HG03342 (cell line): ENCODE data around the gene CHP1.
"Not testable (repeated sequence)": the region's sequence is repeated elsewhere in the genome, so short reads cannot be mapped to it uniquely, and the experiment has no call there.

Source experiments
- ATAC-seq: cut with Tn5 transposase; IDR thresholded peaks from one replicate; pipeline ENCODE4 v1.9.1; 2021; ENCODE audit warnings: mild to moderate bottlenecking, moderate library complexity; ENCODE audit not compliant: unreplicated experiment

CHP1 gene

DNA sequence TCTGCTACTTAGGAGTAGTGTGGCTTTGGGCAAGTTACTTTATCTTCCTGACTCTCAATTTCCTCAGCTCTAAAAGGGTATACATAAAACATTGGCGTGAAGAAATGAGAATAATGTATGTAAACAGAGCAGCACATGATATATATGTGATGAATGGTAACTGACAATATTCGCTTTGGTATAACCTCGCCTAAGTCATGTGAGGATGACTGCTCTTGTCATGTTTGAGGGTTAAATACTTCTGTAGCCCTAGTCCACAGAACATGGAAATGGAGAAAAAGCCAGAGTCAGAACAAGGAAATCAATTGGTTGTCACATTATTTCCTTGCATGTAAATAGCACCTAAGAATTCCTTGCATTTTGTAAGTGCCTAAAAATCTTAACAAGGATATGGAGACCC is 25.0 kb downstream of the CHP1 start:
- no peak for ATAC-seq

DNA sequence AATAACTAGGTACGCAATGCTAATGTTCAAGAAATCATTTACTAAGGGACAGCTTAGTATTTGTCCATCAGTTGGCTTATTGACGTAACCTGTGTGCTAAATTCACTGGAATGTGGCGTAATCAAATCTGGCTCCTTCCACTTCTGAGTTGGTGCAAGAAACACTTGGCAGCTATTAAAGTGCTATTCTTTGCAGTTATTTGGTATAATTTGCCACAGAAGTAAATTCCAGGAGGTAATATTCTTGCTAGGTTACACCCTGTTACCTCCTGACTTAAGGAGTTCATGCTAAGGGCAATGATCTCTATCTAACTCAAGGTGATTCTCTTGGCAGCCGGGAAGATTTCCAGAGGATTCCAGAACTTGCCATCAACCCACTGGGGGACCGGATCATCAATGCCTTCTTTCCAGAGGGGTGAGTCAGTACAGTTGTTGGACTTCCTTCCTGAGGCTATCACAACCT is 25.5 kb downstream of the CHP1 start:
- no peak for ATAC-seq

DNA sequence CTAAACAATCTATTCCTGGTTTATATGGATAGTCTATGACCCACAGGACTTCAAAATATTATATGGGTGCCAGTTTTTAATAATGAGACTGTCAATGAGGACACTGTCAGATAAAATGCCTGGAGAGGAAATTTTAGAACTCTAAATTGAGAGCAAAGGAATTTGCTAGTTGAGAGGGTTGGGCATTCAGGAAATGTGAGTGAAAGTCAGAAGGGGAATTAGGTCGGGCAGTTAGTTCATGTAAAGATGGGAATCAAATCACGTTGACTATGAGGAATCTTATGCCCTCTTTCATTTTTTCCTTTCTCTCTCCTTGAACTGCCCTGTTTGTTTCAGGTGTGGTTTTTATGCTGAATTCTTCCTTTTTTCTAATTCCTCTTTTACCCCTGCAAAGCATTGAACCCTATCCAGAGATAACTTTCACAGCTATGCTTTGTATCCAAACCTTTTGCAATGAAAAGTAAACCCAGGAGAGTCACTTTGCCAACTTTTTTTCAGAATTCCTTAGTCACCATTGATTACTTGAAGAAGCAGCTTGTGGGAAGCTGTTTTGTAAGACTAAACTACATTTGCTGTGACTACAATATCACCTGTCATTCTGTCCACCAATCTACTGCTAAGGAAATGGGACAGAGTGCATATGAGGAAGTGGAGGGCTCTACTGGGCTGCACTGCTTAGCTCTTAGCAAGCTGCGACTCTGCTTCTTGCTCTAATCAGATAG is 27.8 kb downstream of the CHP1 start:
- peak; percentile 57 for ATAC-seq

DNA sequence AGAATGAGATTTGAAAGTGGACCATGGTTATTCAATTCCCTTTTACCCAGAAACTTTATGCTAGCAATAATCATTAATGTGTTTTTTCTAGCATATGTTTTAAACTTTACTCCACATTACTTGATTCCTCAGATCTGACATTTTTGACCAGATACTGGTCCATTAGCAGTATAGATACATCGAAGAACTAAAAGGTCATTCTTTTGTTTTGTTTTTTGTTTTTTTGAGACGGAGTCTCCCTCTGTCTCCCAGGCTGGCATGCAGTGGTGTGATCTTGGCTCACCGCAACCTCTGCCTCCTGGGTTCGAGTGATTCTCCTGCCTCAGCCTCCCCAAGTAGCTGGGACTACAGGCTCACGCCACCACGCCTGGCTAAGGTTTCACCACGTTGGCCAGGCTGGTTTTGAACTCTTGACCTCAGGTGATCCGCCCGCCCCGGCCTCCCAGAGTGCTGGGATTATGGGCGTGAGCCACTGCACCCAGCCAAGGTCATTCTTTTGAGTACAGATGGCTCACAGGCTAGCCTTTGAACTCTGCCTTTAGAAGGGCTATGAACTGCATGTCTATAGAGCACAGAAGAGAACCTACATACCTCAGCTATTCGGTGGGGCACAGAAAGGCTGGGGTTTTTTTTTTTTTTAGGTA is 28.6 kb downstream of the CHP1 start:
- ATAC-seq: no peak

DNA sequence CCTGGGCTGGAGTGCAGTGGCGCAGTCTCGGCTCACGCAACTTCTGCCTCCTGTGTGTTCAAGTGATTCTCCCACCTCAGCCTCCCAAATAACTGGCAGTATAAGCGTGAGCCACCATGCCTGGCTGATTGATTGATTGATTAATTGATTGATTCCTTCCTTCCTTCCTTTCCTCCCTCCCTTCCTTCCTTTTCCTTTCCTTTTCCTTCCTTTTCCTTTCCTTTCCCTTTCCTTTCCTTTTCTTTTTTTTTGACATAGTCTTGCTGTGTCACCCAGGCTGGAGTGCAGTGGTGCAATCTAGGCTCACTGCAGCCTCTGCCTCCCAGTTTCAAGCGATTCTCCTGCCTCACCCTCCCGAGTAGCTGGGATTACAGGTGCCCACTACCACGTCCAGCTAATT is 29.9 kb downstream of the CHP1 start:
- ATAC-seq: not testable (repeated sequence)

DNA sequence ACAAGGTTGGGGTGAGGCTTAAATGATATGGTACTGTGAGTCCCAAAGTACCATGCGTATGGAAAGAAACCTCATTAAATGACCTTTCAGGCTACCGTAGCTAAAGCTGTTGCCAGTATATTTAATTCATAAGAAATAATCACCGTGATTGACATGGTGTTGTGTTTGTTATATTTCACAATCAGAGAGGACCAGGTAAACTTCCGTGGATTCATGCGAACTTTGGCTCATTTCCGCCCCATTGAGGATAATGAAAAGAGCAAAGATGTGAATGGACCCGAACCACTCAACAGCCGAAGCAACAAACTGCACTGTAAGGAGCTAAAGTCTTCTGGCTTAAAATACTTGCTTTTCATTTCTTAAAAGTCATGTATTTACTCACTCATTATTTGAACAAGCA is 31.5 kb downstream of the CHP1 start:
- no peak for ATAC-seq

DNA sequence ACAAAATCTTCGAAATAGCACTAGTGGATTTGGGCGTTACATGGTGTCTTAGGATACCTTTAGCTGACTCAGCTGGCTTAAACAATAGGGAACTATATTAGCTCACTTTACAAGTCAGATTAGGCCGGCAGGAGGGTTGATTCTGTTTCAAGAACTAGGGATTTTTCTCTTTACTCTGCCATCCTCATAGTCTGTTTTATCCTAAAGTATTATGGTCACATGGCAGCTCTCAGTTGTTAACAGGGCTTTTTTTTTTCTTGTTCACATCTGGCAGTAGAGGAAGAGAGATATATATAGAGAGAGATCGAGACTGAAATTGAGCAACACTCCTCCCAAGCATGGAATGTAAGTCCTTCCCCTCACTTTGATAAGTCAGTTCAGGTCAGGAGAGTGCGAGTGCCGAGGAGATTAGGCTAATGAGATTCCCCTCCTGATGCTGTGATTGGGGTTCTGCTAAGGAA is 32.9 kb downstream of the CHP1 start:
- no peak for ATAC-seq

DNA sequence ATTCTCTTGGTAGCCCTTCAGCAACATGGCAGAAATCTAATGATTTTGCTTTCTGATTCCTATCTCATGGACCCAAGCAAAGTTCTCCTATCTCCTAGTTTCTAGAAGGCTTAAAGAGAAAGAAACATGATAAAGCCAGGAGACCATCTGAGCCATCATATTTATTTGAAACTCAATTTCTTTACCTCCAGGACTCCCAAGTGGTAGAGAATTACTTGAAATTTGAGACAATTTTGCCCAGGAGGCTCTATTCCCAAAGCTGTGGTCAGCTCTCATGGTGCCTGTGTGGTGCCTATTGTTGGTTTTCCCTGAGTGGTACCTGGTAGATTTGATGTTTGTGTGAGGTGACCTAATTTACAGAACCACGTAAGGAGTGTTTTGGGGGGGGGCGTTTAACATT is 38.8 kb downstream of the CHP1 start:
- ATAC-seq: no peak

DNA sequence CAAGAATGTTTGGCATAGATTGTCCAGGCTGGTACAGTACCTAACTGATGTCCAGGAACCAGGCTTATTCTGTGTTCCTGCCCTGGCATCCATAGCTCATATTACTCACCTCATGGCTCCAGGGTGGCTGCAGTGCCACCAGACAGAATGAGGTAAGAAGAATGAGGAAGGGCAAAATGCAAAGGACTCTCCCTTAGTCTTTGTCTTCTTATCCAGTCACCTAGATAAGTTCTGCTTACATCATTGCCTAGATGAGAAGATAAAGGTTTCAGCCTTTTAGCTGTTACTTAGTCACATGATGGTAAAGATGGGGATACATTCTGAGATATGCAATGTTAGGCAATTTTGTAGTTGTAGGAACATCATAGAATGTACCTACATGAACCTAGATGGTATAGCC is 45.8 kb downstream of the CHP1 start:
- no peak for ATAC-seq

DNA sequence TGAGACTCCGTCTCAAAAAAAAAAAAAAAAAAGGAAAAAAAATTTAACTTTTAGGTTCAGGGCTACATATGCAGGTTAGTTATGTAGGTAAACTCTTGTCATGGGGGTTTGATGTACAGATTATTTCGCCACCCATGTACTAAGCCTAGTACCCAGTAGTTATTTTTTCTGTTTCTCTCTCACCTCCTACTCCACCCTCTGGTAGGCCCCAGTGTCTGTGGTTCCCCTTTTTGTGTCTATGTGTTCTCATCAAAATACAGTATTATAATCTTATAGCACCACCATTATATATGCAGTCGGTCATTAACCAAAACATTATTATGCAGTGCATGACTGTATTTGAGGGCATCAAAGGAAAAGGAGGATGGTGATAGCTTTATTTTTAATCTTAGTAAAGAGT is 47.3 kb downstream of the CHP1 start:
- no peak for ATAC-seq

DNA sequence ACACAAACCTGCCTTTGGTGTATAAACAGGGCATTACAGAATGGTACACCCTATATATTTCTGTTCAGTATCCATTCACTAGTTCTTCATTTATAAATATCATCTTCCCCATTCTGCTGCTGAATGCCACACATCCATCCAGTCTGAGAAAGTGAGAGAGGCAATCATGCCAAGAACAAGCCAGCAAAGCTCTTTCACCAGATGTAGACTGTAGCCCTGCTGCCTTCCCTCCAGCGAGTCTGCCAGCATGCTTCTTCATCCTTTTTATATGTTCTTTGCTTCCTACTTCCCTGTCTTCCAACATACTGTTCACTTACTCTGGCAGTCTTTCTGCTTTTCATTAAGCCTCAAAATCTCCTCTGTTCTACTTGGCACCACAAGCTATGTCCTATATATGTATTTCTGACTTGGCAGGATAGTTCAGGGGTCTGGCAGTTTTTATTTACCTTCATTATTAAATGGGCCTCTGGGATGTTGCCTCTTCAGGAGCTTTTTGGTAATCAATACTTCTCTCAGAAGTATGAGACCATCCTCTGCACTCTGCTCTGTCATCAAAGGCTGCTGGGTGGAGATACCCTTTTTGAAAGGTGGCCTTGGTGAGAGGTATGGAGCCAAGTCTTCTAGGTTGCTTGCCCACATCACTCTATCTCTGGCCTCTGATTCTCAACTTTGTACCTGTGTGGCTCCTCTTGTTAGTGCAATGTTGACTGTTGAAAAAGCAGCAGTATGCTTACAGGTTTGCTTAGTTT is 48.6 kb downstream of the CHP1 start:
- ATAC-seq: no peak

DNA sequence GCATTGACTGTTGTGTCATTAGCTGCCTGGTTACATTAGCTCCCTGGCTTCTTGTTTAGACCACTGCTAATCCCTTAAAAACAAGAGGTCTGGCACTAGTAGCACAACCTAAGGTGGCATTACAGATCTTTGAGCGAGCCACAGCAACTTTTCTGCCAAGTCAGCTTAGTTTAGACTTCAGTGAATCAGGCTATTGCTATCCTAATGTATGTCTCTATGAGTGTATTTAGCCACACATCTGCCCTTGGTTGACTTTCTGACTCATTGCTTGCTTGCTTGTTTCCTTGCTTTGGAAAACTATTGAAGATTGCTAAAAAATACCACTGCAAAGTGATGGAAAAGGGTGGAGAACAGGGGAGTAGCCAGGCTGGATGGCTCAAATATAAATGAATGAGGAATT is 50.2 kb downstream of the CHP1 start:
- no peak for ATAC-seq

DNA sequence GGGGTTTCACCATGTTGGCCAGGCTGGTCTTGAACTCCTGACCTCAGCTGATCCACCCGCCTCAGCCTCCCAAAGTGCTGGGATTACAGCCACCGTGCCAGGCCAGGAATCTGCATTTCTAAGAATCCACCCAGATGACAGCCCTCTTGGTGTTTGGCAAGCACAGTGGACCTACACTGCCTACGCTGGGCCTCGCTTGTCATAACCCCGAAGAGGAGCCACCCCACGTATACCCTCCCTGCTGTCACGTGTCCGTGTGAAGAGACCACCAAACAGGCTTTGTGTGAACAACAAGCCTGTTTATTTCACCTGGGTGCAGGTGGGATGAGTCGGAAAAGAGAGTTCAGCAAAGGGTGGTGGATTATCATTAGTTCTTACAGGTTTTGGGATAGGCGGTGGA is 51.4 kb downstream of the CHP1 start:
- not testable (repeated sequence) for ATAC-seq

DNA sequence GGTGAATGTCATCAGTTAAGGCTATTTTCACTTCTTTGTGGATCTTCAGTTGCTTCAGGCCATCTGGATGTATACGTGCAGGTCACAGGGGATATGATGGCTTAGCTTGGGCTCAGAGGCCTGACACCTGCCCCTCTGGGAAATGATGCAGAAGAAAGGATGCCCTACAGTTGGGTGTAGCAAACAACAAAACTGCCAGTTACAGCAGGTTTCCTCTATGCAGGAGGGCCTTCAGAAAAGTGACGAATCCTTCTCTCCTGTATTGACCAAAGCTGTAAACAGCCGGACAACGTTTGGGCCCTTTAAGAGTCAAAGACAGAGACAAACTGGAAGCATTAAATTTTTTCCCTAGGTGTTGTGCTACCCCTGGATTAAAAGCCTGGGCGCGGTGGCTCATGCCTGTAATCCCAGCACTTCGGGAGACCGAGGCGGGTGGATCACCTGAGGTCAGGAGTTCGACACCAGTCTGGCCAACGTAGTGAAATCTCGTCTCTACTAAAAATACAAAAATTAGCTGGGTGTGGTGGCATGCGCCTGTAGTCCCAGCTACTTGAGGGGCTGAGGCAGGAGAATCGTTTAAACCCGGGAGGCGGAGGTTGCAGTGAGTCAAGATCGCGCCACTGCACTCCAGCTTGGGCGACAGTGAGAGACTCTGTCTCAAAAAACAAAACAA is 52.0 kb downstream of the CHP1 start:
- ATAC-seq: not testable (repeated sequence)

DNA sequence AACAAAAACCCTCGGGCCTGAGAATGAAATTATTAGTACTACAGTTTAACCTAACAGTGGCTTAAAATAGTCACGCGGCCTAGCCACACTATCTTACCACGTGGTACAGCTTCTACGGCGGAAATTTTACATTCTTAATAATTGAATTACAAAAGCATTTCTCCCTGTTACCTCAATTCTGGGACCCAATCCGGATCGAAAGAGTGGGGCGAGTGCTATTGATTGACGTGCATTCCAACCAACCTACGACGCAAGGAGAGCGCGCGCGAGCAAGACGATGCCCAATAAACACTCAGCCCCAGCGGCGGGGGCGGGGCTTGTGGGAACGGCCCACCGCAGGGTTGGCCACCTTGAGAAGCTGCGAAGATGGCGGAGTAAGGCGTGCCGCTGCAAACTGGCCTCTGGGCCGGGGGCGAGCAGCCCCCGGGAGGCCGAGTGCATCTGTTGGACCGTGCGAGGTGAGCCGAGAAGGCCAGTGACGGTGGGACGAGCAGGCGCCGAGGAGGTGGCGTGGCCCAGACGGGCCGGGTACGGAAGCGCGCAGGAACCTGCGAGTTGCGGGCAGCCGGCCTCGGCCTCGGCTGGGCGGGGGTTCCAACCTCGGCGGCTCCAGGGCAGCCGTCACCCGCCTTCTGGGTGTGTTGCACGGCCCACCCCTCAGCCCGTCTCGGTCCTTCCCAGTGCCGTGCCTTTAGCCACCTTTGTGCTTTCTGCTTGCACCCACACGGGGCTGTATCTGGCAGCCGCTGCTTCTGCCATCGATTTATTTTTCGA is 52.8 kb downstream of the CHP1 start:
- ATAC-seq: peak; percentile 96

DNA sequence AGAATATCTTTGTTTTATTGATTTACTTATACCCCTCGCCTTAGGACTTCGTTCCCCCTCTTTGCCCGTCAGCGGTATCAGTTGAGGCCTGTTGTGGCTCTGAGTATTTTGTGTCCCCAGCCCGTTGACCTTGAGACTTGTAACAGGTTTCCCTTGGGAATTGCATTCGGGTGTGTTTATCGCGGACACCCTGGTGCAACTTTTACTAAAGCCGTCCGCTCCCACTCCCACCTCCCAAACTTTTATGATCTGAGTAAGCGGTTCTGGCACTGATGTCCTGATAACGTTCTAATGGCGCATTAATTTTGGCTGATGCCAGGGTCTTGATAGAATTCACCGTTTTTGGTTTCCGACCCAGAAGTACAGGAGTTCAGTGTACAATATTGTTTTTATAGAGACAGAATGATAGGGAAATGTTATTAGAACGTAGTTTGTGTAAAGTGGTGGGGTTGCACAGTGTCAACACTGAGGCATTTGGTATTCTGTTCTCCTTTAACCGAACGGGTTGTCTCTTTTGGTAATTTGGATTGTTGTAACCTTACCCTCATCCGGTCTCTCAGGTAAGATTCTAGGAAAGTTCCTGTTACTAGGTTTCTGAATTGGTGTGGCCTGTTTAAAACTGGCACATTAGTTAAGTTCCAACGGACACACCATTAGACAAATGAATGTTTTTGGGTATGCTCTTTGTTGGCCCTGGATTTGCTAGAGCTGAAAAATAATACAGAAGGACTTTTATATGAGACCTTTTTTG is 53.5 kb downstream of the CHP1 start:
- ATAC-seq: no peak

DNA sequence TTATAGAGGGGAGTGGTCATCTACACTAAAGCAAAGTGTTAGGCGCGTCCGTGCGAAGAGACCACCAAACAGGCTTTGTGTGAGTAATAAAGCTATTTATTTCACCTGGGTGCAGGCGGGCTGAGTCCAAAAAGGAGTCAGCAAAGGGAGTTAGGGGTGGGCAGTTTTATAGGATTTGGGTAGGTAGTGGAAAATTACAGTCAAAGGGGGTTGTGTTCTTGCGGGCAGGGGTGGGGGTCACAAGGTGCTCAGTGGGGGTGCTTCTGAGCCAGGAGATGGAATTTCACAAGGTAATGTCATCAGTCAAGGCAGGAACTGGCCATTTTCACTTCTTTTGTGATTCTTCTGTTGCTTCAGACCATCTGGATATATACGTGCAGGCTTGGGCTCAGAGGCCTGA is 54.2 kb downstream of the CHP1 start:
- ATAC-seq: no peak

DNA sequence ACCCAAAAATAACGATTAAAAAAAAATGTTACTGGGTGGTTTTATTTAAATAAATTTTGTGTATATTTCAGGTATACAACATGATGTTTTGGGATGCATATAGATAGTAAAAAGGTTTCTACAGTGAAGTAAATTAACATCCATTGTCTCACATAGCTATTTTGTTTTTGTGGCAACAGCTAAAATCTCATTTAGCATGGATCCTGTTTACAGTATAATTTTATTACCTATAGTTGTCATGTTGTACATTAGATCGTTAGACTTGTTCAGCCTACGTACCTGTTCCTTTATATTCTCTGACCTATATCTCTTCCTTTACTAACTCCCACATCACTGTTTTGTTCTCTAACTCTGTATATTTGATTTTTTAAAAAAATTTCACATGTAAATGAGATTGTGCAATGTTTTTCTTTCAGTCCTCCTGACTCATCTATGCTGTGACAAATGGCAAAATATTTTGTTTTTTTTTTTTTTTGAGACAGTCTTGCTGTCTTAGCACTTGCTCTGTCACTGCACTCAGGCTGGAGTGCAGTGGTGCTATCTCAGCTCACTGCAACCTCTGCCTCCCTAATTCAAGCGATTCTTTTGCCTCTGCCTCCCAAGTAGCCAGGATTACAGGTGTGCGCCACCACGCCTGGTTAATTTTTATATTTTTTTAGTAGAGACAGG is 55.7 kb downstream of the CHP1 start:
- no peak for ATAC-seq

DNA sequence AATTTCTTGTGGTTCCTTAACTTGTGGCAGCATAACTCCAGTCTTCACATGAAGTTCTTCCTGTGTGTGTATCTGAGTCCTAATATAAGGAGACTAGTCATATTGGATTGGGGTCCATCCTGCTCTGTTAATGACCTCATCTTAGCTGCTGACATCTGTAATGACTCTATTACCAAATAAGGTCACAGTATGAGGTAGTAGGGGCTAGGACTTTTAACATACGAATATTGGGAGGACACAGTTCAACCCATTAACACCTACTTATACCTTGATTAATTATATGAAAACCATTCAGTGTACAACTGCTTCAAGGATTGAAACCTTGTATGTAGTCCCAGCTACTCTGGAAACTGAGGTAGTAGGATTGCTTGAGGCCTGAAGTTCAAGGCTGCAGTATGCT is 57.4 kb downstream of the CHP1 start:
- ATAC-seq: no peak
